ENCODE measurements around the gene GALNT18.
"Not testable (repeated sequence)": the region's sequence is repeated elsewhere in the genome, so short reads cannot be mapped to it uniquely, and the experiment has no call there.

Gene GALNT18

DNA sequence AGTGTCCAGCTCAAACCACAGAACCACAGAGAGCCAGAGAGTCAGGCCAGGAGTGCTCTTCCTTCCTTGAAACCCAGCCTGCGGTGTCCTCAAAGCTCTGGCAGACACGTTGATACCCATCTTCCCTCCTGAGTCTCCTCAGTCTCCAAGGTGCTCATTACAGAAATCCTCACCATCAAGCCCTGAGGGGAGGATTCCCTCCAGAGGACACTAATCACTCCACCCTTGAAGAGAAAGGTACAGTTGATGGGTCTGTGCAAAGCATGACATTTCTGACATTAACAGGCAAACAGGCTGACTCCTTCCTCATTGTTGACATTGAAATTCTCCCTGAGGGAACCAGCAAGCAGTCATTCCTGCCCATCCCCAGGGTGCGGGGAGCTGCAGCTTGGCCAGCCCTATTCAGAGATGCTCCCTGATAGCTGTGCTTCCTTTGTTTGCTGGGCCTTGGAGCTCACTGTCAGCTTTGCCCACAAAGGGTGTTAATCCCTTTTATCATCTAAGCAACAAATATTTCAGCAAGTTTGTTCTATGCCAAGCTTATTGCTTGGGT lies 167.1 kb downstream of the GALNT18 start:
- DNase-seq: no peak

- peak; percentile 17 for DNase-seq
Measured at GRCh38 chr11:11451501-11452005, 170.3 kb downstream of the GALNT18 start.

GRCh38 chr11:11450744-11451362 lies 171.0 kb downstream of the GALNT18 start:
- DNase-seq: no peak

GRCh38 chr11:11449327-11449726 lies 172.5 kb downstream of the GALNT18 start:
- no peak for DNase-seq

- no peak for DNase-seq
Measured at GRCh38 chr11:11448626-11449025, 173.2 kb downstream of the GALNT18 start.

- not testable (repeated sequence) for DNase-seq
Measured at GRCh38 chr11:11447601-11448000, 174.2 kb downstream of the GALNT18 start.

GRCh38 chr11:11446967-11447366 lies 174.8 kb downstream of the GALNT18 start:
- DNase-seq: peak; percentile 43

DNA sequence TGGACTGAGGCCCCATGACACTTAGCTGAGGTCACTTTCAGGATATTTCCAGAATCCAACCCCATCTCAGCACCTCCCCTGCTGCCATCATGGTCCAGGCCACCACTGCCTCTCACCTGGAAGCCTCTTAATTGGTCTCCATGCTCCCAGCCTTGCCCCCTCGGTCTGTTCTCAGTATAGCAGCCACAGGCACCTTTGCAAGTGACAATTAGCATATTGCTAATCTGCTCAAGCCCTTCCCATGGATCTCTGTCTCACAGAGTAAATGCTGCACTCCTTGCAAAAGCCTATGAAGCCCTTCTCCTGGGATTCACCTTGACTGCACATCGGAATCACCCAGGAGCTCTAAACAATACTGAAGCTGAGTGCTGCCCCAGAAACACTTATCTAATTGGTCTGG lies 175.2 kb downstream of the GALNT18 start:
- no peak for DNase-seq

GRCh38 chr11:11445441-11446185 lies 176.2 kb downstream of the GALNT18 start:
- no peak for DNase-seq

DNA sequence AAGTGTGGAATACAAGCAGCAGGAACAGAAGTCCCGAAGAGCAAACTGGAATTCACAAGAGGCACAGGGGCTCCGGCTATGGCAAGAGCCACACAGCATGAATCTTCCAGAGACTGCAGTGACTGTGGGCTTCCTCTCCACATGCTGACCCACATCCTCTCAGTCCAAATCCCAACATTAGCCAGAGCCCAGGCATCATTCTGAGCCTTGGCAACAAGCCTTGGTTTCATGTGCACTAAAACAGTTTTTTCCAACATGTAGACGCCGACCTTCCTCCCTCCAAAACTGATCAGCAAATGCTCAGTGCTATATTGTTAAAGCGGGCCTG lies 177.0 kb downstream of the GALNT18 start:
- DNase-seq: no peak

DNA sequence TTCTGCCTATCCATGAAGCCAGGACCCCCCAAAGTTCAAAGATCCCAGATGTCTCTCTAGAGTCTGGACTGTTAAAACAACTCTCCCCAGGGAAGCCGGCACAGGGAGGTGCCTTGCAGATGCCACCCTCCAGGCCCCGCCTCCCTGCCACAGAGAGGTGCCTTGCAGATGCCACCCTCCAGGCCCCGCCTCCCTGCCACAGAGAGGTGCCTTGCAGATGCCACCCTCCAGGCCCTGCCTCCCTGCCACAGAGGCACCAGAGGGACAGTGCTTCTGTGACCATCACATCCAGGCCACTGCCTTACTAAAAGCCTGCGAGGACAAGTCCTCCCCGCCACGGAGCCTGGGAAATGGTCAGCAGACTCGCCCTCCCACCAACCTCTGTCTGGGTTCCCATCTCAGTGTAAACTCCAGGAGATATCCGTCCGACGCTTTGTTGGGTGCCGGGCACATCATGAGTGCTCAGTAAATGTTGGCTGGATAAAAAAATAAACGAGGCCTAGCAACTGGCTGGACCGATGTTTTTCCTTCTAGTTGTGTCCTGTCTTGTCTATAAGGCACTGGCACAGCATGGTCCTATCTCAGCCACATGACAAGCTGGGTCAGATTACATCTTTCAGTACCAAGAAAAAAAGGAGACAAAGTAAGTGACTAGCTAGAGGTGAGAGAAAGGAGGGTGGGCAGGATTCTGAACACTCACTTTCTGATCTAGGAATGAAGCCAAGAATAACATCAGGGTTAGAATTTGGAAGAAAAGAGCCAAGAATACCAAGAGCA lies 177.6 kb downstream of the GALNT18 start:
- DNase-seq: no peak

DNA sequence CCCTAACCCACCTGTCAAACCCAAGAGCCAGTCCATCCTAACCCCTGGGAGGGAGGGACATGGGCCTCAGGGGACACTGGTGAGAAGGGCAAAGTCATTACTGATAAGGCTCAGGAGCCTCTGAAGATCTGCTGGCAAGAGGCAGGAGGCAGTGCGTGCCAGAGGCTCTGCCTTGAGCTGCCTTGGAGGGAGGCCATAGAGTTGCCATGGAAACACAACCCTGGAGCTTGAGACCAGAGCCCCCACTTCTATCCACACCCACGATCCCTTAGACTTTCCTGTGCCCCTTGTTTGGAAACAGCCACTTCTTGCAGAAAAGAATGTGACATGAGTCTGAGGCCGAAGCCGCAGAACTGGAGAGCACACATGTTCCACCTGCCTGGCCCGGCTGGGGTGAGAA lies 179.0 kb downstream of the GALNT18 start:
- no peak for DNase-seq

GRCh38 chr11:11441516-11441915 lies 180.3 kb downstream of the GALNT18 start:
- no peak for DNase-seq

- no peak for DNase-seq
Measured at GRCh38 chr11:11441091-11441490, 180.7 kb downstream of the GALNT18 start.

DNA sequence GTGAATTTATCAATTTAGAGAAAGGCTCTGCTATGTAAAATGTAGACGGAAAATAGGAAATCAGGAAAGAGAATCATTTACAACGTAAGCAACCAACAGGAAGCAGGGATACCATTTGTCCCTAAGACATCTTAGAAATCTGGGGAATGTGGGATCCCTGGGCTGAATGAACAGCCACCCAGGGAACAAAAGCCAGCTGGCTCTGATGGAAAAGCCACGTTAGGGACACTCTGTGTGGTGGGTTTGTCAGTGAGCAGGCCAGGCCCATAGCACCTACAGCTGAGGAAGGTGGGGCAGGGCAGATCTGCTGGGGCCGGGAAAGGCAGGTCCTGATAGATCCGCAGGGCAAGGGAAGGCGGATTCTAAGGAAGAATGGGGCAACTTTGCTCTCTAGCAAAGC lies 181.7 kb downstream of the GALNT18 start:
- no peak for DNase-seq

DNA sequence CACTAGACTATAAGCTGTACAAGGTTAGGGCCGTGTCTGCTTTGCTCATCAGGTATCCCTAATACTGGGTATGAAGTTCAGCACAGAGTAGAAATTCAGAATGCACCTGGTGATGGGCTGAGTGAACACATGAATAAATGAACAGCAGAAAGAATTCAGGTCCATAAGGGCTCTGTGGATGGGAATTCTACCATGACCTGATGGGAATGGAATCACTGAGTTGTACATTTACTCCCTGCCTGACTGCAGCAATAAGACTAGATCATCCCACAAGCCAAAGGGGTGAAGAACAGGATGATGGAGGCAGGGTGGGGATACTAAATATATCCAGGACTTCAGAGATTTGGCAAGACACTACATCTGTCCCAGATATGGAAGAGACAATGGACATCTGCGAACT lies 182.2 kb downstream of the GALNT18 start:
- DNase-seq: no peak

- no peak for DNase-seq
Measured at GRCh38 chr11:11436715-11437313, 185.0 kb downstream of the GALNT18 start.

GRCh38 chr11:11435635-11436034 lies 186.2 kb downstream of the GALNT18 start:
- DNase-seq: no peak

GRCh38 chr11:11433960-11434359 lies 187.8 kb downstream of the GALNT18 start:
- DNase-seq: no peak

- no peak for DNase-seq
Measured at GRCh38 chr11:11432621-11433319, 189.0 kb downstream of the GALNT18 start.

- no peak for DNase-seq
Measured at GRCh38 chr11:11430431-11430830, 191.4 kb downstream of the GALNT18 start.

GRCh38 chr11:11428714-11429113 lies 193.1 kb downstream of the GALNT18 start:
- no peak for DNase-seq

GRCh38 chr11:11427542-11427941 lies 194.3 kb downstream of the GALNT18 start:
- DNase-seq: no peak

Data from MV-4-11 (cell line).